Aorta (tissue), 5 donors: ENCODE results near the gene SMARCC2. TPM values are rescaled to one million over a fixed set of nuclear protein-coding genes. Genes with fewer than 3 reads are reported as not detected.

ENCODE experiments used
- ATAC-seq: fragments of 200-7000 bp; cut with Tn5 transposase; one replicate; pipeline ENCODE4 v1.9.1; 2022; ENCODE audit warnings: moderate library complexity; ENCODE audit not compliant: low FRiP score
- DNase-seq, 2 donors: peaks; one replicate each; pipeline ENCODE4 v3.0.0-alpha.2; 2020
- H3K27ac ChIP-seq, 2 donors: one replicate each; pipeline ENCODE4 v1.5.1; 2013; ENCODE audit warnings: low read length in 2 of 2, mild to moderate bottlenecking in 2 of 2, moderate library complexity in 2 of 2, control low read depth in 1 of 2, inconsistent platforms in 1 of 2, low read depth in 1 of 2
- H3K27me3 ChIP-seq, 2 donors: one replicate each; pipeline ENCODE4 v1.6.1; 2013; ENCODE audit warnings: control low read depth in 1 of 2, low read length in 1 of 2, mild to moderate bottlenecking in 1 of 2, moderate library complexity in 1 of 2; ENCODE audit not compliant: insufficient read depth in 2 of 2, control insufficient read depth in 1 of 2
- H3K36me3 ChIP-seq, 2 donors: one replicate each; pipeline ENCODE4 v1.6.1; 2013; ENCODE audit warnings: control low read depth in 1 of 2, low read length in 1 of 2, mild to moderate bottlenecking in 1 of 2; ENCODE audit not compliant: insufficient read depth in 2 of 2, control insufficient read depth in 1 of 2
- H3K4me1 ChIP-seq, 2 donors: one replicate each; pipeline ENCODE4 v1.6.1; 2013; ENCODE audit warnings: low read length in 2 of 2, control low read depth in 1 of 2, mild to moderate bottlenecking in 1 of 2, moderate library complexity in 1 of 2; ENCODE audit not compliant: insufficient read depth in 2 of 2, control insufficient read depth in 1 of 2
- H3K4me3 ChIP-seq, 2 donors: one replicate each; pipeline ENCODE4 v1.5.1; 2013; ENCODE audit warnings: low read length in 2 of 2, control low read depth in 1 of 2, mild to moderate bottlenecking in 1 of 2
- H3K9me3 ChIP-seq: one replicate; pipeline ENCODE4 v1.6.1; 2013; ENCODE audit warnings: mild to moderate bottlenecking, low read length; ENCODE audit not compliant: control insufficient read depth
- WGBS, 2 donors: extraction: QIAGEN DNeasy Blood & Tissue Kit; methylation state at CpG; one replicate each; pipeline ENCODE4 v1.1.7; 2013; 5-methylcytosine and 5-hydroxymethylcytosine counted together
- intact Hi-C, 2 donors: fragments of 100-400 bp; cut with DNase I; formaldehyde crosslinking; loops; one replicate each; pipeline versions ENCODE4 v1.14.2 to v1.15.0; 2022
- long read RNA-seq, 2 donors: library from polyadenylated mRNA; unstranded; transcript quantifications; one replicate each; pipeline ENCODE4 v2.0.0, GENCODE V29; 2020 to 2021
- polyA plus RNA-seq, 2 donors: library from polyadenylated mRNA; stranded (reverse); fragments of 200-250 nt; gene quantifications; one replicate each; pipeline ENCODE4 v1.2.3, GENCODE V29; 2013
- total RNA-seq, 2 donors: library from RNA; stranded (reverse); fragmentation: NEBNext Ultra II Directional; extraction: Animal tissue kit (Norgen Biotek cat#: 25700); gene quantifications; one replicate each; pipeline ENCODE4 v1.2.1, GENCODE V29; 2021
- donor health status: healthy with polysubstance abuse.
- donor health status: Bipolar disorder and iron deficiency.
- donor health status: DM: no; HTN: no; CAD: no.
- donor health status: DM: no; HTN: no; CAD: no.
- donor health status: DM: yes; HTN: yes; CAD: no.

Gene SMARCC2
- 100 to 1,000 TPM; 118 to 140 TPM for total RNA-seq
- 10 to 100 TPM; 45.0 to 56.2 TPM for polyA plus RNA-seq
- long read RNA-seq, donor 1, partial matches to known transcripts = 112 of 167 reads
- long read RNA-seq, donor 1, other reads (novel, unspliced or antisense) = 53 of 167 reads
- long read RNA-seq, donor 2, full-length matches to known transcripts = 13 of 116 reads
- long read RNA-seq, donor 2, partial matches to known transcripts = 46 of 116 reads
- long read RNA-seq, donor 2, other reads (novel, unspliced or antisense) = 57 of 116 reads

DNA sequence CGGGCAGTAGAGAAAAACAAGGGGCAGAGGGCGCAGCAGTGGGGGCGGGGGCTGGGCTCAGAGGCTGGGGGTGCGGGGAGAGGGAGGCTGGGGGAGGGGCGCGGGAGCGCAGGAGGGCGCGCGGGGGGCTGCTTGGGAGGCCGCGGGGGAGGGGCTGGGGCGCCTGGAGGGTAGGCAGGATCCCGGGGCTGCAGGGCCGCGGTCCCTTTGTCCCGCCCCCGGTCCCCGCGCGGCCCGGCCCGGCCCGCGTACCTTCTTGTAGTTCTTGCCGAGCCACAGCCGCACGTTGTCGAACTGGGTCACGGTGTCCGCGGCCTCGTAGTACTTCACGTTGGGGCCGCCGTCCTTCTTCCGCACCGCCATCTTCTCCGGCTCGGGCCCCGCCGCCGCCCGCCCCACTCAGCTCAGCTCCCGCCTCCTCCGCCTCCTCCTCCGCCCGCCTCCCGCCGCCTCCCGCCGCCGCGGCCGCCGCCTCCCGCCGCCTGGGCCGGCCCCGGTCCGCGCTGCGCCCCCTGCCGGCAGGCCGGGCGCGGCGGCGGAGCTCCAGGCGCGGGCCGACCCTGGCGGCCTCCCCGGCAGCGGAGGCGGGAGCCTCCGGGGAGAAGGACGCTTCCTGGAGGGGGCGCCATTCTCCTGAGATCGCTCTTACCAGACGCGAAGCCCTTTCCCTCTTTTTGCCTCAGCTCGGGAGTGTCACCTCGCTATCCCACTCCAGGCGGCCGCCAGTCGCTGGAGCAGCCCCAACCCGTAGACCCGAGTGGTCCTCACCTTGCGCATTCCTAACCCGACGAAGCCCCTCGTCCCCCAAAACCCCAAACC lies at the start of gene SMARCC2:
SMARCC2 (minus strand) TSS at position 385 of the 819 bp plus-strand sequence; CDS start at position 363, 22 bp downstream.
- intact Hi-C loops = loop anchor here (1.0 to 2.0 kb wide), 4 partner anchors 29 to 71 kb away; partner anchors contain the start of gene ZC3H10 (in 1 of the 2)
- Histone ChIP-seq H3K27ac (peak within 1 kb of the TSS; percentile 62 to 99), H3K4me3 (peak within 1 kb of the TSS; percentile 54 to 94), H3K4me1 (no peaks in the 10 kb centered on the region), H3K9me3 (no peaks in the 10 kb centered on the region), H3K36me3 (peaks cover 3 to 4% of the 10 kb centered on the region in 2 donors), H3K27me3 (no peaks in the 10 kb centered on the region)
- ATAC-seq (peak; percentile 94), DNase-seq (peak; percentile 94 to 96)
- 1% methylated on average over 55 to 93 of the region's 93 CpGs for WGBS, 2 donors

DNA sequence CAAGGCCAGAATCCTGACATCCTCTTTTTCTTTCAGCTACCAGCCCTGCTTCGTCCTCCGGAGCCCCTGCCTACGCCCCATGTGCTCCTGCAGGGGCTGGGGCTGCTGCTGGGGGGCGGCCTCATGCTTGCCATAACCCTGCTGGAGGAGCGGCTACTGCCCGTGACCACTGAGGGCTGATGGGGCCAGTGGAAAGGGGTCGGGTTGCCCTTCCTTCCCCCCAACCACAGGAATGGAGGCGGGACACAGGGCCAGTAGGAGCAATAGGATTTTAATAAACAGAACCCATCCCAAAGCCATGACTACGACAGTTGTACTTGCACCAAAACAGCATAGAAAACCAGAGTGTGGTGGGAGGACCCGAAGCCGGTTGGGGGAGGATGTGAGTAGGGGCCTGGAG lies 48.3 kb upstream of the SMARCC2 start:
- Histone ChIP-seq H3K27me3 (no peaks in the 10 kb centered on the region), H3K27ac (no peak overlapping the region), H3K36me3 (peaks cover 0 to 5% of the 10 kb centered on the region in 2 donors), H3K9me3 (no peaks in the 10 kb centered on the region), H3K4me1 (no peaks in the 10 kb centered on the region), H3K4me3 (no peak overlapping the region)
- DNase-seq (no peak), ATAC-seq (no peak)
- intact Hi-C loops = no loop called here
- WGBS, 2 donors = 65 to 78% methylated on average over 11 of the region's 11 CpGs

DNA sequence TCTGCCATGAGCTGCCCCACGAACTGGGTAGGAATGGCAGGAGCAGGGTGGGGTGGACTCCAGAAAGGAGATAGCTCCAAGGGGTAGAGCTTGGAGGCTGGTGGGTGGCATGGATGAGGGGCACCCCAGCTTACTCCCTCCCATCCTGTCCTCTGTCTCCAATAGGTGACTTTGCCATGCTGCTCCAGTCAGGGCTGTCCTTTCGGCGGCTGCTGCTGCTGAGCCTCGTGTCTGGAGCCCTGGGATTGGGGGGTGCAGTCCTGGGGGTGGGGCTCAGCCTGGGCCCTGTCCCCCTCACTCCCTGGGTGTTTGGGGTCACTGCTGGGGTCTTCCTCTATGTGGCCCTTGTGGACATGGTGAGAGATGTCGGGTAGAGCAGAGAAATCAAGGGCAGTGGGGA lies 47.7 kb upstream of the SMARCC2 start:
- H3K27ac ChIP-seq = no peak overlapping the region
- 50 to 58% methylated on average over 5 of the region's 5 CpGs for WGBS, 2 donors
- DNase-seq = no peak
- H3K9me3 ChIP-seq = no peaks in the 10 kb centered on the region
- peak; percentile 10 for ATAC-seq
- intact Hi-C loops = no loop called here
- H3K36me3 ChIP-seq = peaks cover 0 to 4% of the 10 kb centered on the region in 2 donors
- H3K4me1 ChIP-seq = no peaks in the 10 kb centered on the region
- no peak overlapping the region for H3K4me3 ChIP-seq
- H3K27me3 ChIP-seq = no peaks in the 10 kb centered on the region

DNA sequence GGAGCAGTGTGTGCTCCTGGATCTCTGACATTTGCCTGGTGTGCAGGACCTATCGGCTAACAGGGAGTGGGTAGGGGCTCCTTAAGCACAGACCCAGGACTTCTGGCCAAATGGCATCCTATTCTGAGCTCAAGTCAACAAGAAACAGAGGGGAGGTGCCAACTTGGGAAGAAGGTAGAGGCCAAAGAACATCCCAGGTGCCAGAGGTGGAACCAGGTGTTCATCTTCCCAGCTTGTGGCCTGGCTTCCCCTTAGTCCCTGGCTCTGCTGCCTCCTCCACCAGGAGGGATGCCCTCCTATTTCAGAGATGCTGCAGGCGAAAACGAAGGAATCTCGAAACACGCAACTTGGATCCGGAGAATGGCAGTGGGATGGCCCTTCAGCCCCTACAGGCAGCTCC lies 46.8 kb upstream of the SMARCC2 start:
- intact Hi-C loops = no loop called here
- H3K4me1 ChIP-seq = no peaks in the 10 kb centered on the region
- H3K4me3 ChIP-seq = no peak overlapping the region
- peaks cover 0 to 2% of the 10 kb centered on the region in 2 donors for H3K36me3 ChIP-seq
- ATAC-seq (no peak), DNase-seq (no peak)
- no peaks in the 10 kb centered on the region for H3K27me3 ChIP-seq
- H3K27ac ChIP-seq = no peak overlapping the region
- WGBS, 2 donors = 89 to 93% methylated on average over 6 of the region's 6 CpGs
- no peaks in the 10 kb centered on the region for H3K9me3 ChIP-seq

DNA sequence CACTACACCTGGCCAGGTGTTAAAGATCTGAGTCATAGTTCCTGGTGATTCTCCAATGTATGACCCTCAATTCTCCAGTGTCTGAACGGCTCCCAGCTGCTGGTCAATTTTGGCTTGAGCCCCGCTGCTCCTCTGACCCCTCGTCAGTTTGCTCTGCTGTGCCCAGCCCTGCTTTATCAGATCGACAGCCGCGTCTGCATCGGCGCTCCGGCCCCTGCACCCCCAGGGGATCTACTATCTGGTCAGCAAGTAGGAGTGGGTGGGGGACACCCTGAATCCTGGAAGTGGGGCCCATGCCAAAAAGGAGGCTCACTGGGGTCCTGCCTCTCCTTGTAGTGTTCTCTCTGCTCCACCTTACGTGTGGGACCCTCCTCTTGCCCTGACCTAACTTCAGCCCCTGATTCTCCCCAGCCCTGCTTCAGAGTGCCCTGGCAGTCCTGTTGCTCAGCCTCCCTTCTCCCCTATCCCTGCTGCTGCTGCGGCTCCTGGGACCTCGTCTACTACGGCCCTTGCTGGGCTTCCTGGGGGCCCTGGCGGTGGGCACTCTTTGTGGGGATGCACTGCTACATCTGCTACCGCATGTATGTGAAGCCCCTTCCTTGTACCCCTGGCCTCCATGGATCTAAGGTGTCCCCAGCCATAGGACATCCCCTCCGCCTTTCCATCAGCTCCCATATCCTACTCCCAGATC lies 45.6 kb upstream of the SMARCC2 start:
- ATAC-seq (no peak), DNase-seq (no peak)
- no peak overlapping the region for H3K27ac ChIP-seq
- H3K9me3 ChIP-seq = no peaks in the 10 kb centered on the region
- no peak overlapping the region for H3K4me3 ChIP-seq
- intact Hi-C loops = no loop called here
- no peaks in the 10 kb centered on the region for H3K27me3 ChIP-seq
- H3K36me3 ChIP-seq = peaks cover 0 to 1% of the 10 kb centered on the region in 2 donors
- H3K4me1 ChIP-seq = no peaks in the 10 kb centered on the region
- 73 to 74% methylated on average over 16 of the region's 16 CpGs for WGBS, 2 donors

DNA sequence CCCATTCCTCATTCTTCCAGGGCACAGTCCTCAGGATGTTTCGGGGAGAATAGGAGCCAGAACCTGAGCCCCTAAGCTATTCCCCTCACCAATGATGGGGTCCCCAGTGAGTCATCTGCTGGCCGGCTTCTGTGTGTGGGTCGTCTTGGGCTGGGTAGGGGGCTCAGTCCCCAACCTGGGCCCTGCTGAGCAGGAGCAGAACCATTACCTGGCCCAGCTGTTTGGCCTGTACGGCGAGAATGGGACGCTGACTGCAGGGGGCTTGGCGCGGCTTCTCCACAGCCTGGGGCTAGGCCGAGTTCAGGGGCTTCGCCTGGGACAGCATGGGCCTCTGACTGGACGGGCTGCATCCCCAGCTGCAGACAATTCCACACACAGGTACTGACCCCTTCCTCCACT lies 41.9 kb upstream of the SMARCC2 start:
- intact Hi-C loops = no loop called here
- Histone ChIP-seq H3K4me1 (no peaks in the 10 kb centered on the region), H3K27me3 (no peaks in the 10 kb centered on the region), H3K36me3 (no peaks in the 10 kb centered on the region), H3K4me3 (no peak overlapping the region), H3K9me3 (no peaks in the 10 kb centered on the region), H3K27ac (no peak overlapping the region)
- DNase-seq (no peak), ATAC-seq (no peak)
- WGBS, 2 donors = 81 to 85% methylated on average over 11 of the region's 11 CpGs

DNA sequence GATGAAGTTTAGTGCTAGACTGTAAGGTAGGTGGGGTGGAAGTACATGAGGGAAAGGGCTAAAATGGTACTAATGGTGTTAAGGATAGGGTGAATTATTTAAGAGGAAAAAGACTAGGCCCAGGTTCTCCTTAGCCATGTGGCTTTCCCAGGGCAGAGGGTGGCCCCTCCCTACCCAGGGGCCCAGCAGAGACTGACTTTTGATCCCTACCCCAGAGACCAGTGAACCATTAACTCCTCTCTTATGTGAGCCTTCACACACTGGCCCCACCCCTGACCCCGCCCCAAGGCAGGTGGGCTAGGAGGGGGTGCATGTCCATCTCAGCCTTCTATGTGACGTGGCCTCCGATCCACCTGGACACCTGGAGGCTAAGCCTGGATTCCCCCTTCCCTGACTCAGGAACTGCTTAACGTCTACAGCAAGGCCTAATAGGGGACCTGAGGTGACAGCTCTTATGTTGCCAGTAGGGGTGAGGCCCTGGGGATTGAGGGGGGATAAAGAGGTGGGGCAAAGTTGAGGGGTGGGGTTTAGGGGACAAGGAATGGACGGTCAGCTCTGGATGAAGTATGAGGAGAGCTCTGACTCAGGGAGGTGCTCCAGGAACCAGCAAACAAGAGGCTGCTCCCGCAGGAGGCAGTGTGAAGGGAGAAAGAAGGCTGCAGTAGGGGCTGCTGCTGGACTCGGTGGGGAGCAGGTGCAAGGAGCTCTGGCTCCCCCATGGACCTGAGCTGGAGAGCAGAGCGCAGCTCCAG lies 41.3 kb upstream of the SMARCC2 start:
- Histone ChIP-seq H3K36me3 (no peaks in the 10 kb centered on the region), H3K4me1 (no peaks in the 10 kb centered on the region), H3K27me3 (no peaks in the 10 kb centered on the region), H3K27ac (no peak overlapping the region), H3K4me3 (no peak overlapping the region), H3K9me3 (no peaks in the 10 kb centered on the region)
- DNase-seq = no peak
- 61 to 62% methylated on average over 8 of the region's 8 CpGs for WGBS, 2 donors
- no peak for ATAC-seq
- intact Hi-C loops = no loop called here

DNA sequence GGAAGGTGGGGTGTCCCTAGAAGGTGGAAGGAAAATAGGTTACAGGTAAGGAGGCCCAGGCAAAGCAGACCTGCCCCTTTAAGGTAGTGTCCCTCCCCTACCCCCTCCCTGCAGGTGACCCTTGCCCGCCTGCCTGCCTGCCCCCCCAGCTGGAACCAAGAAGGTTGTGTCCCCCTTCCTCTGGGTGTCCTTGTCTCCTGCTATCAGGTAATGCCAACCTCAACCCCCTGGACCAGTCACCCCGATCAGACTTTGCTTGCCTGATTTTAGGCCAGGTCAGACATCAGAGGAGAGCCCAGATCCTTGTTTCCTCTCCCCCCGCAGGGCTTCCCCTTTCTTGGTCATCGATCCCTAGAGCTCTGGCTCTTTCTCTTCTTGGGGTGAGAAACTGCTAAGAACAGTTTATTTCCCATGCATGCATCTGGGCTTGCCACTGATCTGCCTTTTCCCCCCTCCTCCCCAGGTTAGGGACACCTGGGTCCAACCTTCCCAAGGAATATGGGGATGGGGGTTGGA lies 40.7 kb upstream of the SMARCC2 start, which contains the start of gene SLC39A5:
SLC39A5 (plus strand) TSS at position 136 of the 516 bp plus-strand sequence. CDS start 1,224 bp downstream, outside the sequence.
- Histone ChIP-seq H3K27me3 (no peaks in the 10 kb centered on the region), H3K36me3 (no peaks in the 10 kb centered on the region), H3K4me3 (no peak within 1 kb of the TSS), H3K9me3 (no peaks in the 10 kb centered on the region), H3K27ac (no peak within 1 kb of the TSS), H3K4me1 (no peaks in the 10 kb centered on the region)
- ATAC-seq (no peak), DNase-seq (no peak)
- intact Hi-C loops = loop anchor here in 1 of 2 donors (5.0 kb wide), 1 partner anchor 38 kb away; no protein-coding TSS in a partner anchor
- WGBS, 2 donors = 72 to 82% methylated on average over 3 to 4 of the region's 4 CpGs
